ENCODE data around the gene PTAFR. TPM values are rescaled to one million over a fixed set of nuclear protein-coding genes. Genes with fewer than 3 reads are reported as not detected.
A peak's percentile ranks its signal among the peaks of the same experiment; 100 is the strongest.

PTAFR gene
- total RNA-seq, 1 experiment from 2014 or later, result 2.6 TPM

DNA sequence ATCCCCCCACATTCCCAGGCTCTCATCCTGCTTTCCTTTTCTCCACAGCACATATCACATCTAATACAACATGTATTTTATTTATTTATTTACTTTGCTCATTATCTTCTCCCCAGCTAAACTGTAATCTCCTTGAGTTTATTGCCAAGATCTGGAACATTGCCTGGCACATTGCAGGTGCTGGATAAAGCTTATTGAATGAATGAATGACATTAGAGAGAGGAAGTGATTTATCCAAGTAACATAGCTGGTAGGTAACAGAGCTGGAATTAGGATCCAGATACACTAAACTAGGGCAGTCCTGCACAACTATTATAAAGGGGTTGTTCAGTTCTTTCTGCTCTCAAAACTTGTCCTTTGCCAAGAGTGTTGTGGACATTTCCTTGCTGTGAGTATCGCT, 8.6 kb upstream of the PTAFR start:
- no peaks in the 10 kb centered on the region for H3K27me3 Mint-ChIP-seq (ENCODE audit: low read depth)

GRCh38 chr1:28180306-28181305, 4.1 kb upstream of the PTAFR start:
- no peaks in the 10 kb centered on the region for H3K36me3 Mint-ChIP-seq
- H3K9me3 Mint-ChIP-seq, result no peaks in the 10 kb centered on the region
- H3K4me3 Mint-ChIP-seq, result no peak overlapping the region
- no peak for ATAC-seq
- no peak for DNase-seq (ENCODE audit: low spot score)
- H3K27me3 Mint-ChIP-seq (ENCODE audit: low read depth), result no peaks in the 10 kb centered on the region
- ChIA-PET CTCF (no interaction called here), POLR2A (no interaction called here)
- H3K4me1 Mint-ChIP-seq, result peaks cover 8% of the 10 kb centered on the region
- peak overlapping the region; percentile 74; the same call in 1 of the 2 replicates for H3K27ac Mint-ChIP-seq
- no peak for TF ChIP-seq NFE2L1 (CRISPR knock-in tag; IDR thresholded peaks at IDR 0.05)

More for the DNA sequence above, 8.6 kb upstream of the PTAFR start:
- H3K36me3 Mint-ChIP-seq, result no peaks in the 10 kb centered on the region
- no peak overlapping the region for H3K27ac Mint-ChIP-seq
- ATAC-seq (no peak), DNase-seq (ENCODE audit: low spot score) (no peak)
- H3K9me3 Mint-ChIP-seq, result no peaks in the 10 kb centered on the region
- TF ChIP-seq NR1H2 (CRISPR knock-in tag; IDR thresholded peaks at IDR 0.05) (no peak), FOXJ3 (CRISPR knock-in tag; IDR thresholded peaks at IDR 0.05; ENCODE audit: borderline replicate concordance) (no peak), SP1 (CRISPR knock-in tag; conservative IDR thresholded peaks at IDR 0.05) (no peak), EMX1 (CRISPR knock-in tag; IDR thresholded peaks at IDR 0.05) (no peak), ZNF416 (CRISPR knock-in tag; IDR thresholded peaks at IDR 0.05) (no peak), E2F1 (CRISPR knock-in tag; IDR thresholded peaks at IDR 0.05) (no peak)
- CTCF ChIA-PET, result interaction anchor here (0.6 to 1.6 kb wide), 2 partner anchors 94 to 241 kb away, joined by 3 to 6 read pairs; no protein-coding TSS in a partner anchor
- no peak overlapping the region for H3K4me3 Mint-ChIP-seq
- no peaks in the 10 kb centered on the region; the same call in 1 of the 2 replicates for H3K4me1 Mint-ChIP-seq
- POLR2A ChIA-PET, result no interaction called here

- no peak overlapping the region for H3K4me3 Mint-ChIP-seq
- no peak for ATAC-seq
- peaks cover 8% of the 10 kb centered on the region for H3K4me1 Mint-ChIP-seq
- peak; percentile 59; the same call in 1 of the 2 replicates for TF ChIP-seq ZNF121 (CRISPR knock-in tag; IDR thresholded peaks at IDR 0.05)
- no peak for TF ChIP-seq GRHL2 (CRISPR knock-in tag; IDR thresholded peaks at IDR 0.05; ENCODE audit: insufficient replicate concordance, severe bottlenecking)
- no peaks in the 10 kb centered on the region for H3K27me3 Mint-ChIP-seq (ENCODE audit: low read depth)
- ChIA-PET POLR2A (no interaction called here), CTCF (no interaction called here)
- no peak overlapping the region for H3K27ac Mint-ChIP-seq
- H3K9me3 Mint-ChIP-seq, result no peaks in the 10 kb centered on the region
- H3K36me3 Mint-ChIP-seq, result no peaks in the 10 kb centered on the region
- no peak for DNase-seq (ENCODE audit: low spot score)
These were observed 2.4 kb upstream of the PTAFR start for GRCh38 chr1:28178690-28179485.

DNA sequence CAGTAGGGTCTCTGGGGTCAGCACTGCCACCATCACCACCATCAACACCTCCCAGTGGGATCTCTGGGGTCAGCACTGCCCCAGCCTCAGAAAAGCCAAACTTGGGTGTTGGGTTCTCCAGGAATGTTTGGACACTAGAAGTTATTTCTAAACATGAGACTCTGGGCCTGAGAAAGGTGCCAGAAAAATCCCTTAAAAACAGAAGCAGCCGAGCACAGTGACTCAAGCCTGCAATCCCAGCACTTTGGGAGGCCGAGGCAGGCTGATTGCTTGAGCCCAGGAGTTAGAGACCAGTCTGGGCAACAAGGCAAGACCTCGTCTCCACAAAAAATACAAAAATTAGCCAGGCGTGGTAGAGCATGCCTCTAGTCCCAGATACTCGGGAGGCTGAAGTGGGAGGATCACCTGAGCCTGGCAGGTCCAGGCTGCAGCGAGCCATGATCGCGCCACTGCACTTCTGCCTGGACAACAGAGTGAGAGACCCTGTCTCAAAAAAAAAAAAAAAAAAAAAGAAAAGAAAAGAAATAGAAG, 470 bp downstream of the PTAFR start:
- DNase-seq (ENCODE audit: low spot score), result no peak
- TF ChIP-seq ZNF232 (CRISPR knock-in tag; IDR thresholded peaks at IDR 0.05), result no peak
- TF ChIP-seq ZNF396 (CRISPR knock-in tag; IDR thresholded peaks at IDR 0.05; ENCODE audit: borderline replicate concordance), result no peak
- no peak for TF ChIP-seq USF2 (CRISPR knock-in tag; IDR thresholded peaks at IDR 0.05)
- no peak for TF ChIP-seq SP1 (CRISPR knock-in tag; conservative IDR thresholded peaks at IDR 0.05)
- Mint-ChIP-seq H3K27ac (no peak overlapping the region), H3K4me3 (no peak overlapping the region), H3K36me3 (no peaks in the 10 kb centered on the region), H3K9me3 (no peaks in the 10 kb centered on the region), H3K4me1 (peaks cover 10% of the 10 kb centered on the region), H3K27me3 (ENCODE audit: low read depth) (no peaks in the 10 kb centered on the region)
- ChIA-PET POLR2A (no interaction called here), CTCF (interaction anchor here (1.2 kb wide), 2 partner anchors 12 to 85 kb away, joined by 4 read pairs; no protein-coding TSS in a partner anchor)
- ATAC-seq, result no peak

Data from WTC11 (cell line).